ENCODE results near the gene OAT. TPM values are rescaled to one million over a fixed set of nuclear protein-coding genes. Genes with fewer than 3 reads are reported as not detected.

Gene OAT
- 74.1 TPM for total RNA-seq

DNA sequence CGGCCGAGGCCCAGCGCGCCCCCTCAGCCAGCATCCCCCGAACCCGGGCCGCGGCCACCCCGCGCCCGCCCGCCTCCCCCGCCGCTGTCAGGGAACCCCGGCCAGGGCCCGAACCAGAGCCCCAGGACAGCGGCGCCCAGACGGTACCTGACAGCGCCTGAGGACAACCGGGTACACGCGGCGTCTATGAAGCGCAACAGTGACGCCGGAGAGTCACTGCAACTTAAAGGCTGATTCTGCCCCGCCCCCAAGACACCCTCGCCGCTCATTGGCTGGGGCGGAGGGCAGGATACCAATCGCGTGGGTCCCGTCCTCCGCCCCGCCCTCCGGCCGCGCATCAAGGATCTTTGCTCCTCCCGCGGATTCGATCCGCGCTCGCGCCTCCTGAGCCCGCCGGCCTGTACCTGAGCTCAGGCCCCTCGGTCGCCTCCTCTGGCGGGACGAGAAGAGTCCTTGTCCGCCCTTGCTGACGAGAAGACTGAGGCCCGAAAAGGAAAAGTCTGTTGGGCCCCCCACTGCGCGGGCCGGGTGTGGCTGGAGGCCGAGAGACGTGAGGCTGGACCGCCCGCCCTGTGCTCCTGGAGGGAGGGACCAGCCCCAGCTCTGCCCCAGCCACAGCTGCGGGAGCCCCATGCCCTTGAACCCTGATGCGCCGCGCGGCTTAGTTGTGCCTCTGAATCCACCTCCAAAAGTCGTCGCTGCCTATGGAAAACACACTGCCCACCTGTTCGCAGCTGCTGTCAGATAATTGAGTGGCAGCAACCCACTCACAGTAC is at the start of gene OAT:
TSS of gene OAT (minus strand) at position 198 of the 776 bp plus-strand sequence. CDS start 6,752 bp downstream, outside the sequence.
- peaks cover 20% of the 10 kb centered on the region for H3K4me1 ChIP-seq (ENCODE audit: insufficient read depth, low read length)
- peaks cover 9% of the 10 kb centered on the region for H3K27me3 ChIP-seq (ENCODE audit: insufficient read depth, low read length)
- H3K4me3 ChIP-seq (ENCODE audit: low read length): peak within 1 kb of the TSS; percentile 56
- no peaks in the 10 kb centered on the region for H3K9me3 ChIP-seq (ENCODE audit: low read depth, low read length)

DNA sequence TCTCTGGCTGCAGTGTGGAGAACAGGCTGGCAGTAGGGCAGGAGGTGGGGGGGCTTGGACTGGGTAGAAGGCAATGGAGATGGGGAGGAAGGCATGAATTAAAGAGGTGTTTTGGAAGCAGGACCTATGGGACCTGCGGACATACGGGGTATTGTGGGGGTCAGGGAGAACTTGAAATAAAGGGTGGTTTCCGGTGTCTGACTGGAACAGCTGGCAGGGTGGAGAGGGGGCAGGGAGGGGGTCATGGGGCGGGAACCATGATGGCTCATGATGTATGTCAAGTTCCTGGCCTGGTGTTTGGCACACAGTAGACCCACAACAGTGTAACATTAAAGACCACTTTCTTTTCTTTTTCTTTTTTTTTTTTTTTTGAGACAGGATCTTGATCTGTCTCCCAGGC is 48.4 kb upstream of the OAT start:
- Histone ChIP-seq H3K9me3 (ENCODE audit: low read depth, low read length) (no peaks in the 10 kb centered on the region), H3K27me3 (ENCODE audit: insufficient read depth, low read length) (no peaks in the 10 kb centered on the region), H3K4me1 (ENCODE audit: insufficient read depth, low read length) (peaks cover 21% of the 10 kb centered on the region), H3K4me3 (ENCODE audit: low read length) (no peak overlapping the region)

DNA sequence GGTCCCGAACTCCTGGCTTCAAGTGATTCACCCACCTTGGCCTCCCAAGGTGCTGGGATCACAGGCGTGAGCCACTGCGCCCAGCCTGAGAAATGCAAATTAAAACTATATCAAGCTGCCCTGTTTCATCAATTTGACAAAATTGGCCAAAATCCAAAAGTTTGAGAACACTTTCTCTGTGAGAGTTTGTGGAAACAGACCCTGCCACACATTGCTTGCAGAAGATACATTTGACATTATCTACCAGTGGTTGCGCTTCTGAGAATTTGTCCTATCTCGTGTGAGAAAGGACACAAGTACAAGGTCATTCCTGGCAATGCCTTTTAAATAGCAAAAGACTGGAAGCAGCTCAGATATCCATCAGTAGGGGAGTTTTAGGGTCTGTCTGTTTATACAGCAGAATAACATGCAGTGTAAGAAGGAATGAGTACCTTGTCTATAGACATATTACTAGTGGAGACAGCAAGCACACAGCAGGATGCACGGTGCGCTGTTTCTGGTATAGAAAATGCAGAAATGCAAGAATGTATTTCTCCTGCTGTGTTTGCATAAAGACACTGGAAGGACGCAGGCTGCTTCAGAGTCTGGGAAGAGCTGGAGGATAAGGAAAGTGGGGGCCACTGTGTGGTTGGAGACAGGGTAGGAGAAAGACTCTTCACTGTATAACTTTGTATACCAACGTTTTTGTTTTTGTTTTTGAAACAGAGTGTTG is 47.2 kb upstream of the OAT start:
- no peaks in the 10 kb centered on the region for H3K27me3 ChIP-seq (ENCODE audit: insufficient read depth, low read length)
- no peak overlapping the region for H3K4me3 ChIP-seq (ENCODE audit: low read length)
- no peaks in the 10 kb centered on the region for H3K9me3 ChIP-seq (ENCODE audit: low read depth, low read length)
- peaks cover 26% of the 10 kb centered on the region for H3K4me1 ChIP-seq (ENCODE audit: insufficient read depth, low read length)

- peaks cover 26% of the 10 kb centered on the region for H3K4me1 ChIP-seq (ENCODE audit: insufficient read depth, low read length)
- H3K9me3 ChIP-seq (ENCODE audit: low read depth, low read length): no peaks in the 10 kb centered on the region
- H3K27me3 ChIP-seq (ENCODE audit: insufficient read depth, low read length): no peaks in the 10 kb centered on the region
- H3K4me3 ChIP-seq (ENCODE audit: low read length): no peak overlapping the region
These were observed 46.5 kb upstream of the OAT start for GRCh38 chr10:124465003-124465776.

DNA sequence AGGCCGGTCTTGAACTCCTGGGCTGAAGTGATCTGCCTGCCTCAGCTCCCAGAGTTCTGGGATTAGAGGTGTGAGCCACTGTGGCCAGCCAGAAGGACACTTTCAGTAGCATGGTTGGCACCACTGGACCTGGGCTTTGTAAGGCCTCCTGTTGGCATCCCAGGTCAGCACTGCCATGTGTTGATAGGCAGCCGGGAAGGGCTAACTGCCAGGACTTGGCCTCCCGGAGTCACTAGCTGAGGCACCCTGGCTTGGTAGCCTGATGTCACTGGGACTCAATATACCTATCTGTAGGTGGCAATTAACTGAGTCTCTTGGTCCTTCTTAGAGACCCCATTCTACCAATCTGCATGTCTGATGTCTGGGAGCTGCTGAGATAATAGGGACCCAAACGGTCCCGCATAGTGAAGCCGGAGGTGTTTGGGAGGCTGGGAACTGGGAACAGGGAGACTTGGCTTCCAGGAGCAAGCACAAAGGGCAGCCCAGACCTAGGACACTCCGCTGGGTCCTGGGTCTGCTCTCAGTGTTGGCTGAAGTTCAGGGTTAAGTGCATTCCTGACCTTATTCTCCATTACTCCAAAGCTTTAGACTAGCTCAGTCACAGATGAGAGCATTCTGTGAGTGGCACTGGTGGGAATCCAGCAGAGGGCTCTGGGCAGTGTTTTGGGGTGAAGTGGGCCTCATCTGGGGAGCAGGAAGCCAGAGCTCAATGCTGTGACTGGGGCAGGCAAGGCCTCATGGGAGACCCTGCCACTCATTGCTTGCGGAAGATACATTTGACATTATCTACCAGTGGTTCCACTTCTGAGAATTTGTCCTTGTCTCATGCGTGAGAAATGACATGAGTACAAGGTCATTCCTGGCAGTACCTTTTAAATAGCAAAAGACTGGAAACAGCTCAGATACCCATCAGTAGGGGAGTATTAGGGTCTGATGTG is 45.6 kb upstream of the OAT start:
- H3K4me1 ChIP-seq (ENCODE audit: insufficient read depth, low read length): peaks cover 26% of the 10 kb centered on the region
- H3K9me3 ChIP-seq (ENCODE audit: low read depth, low read length): no peaks in the 10 kb centered on the region
- H3K27me3 ChIP-seq (ENCODE audit: insufficient read depth, low read length): no peaks in the 10 kb centered on the region
- H3K4me3 ChIP-seq (ENCODE audit: low read length): no peak overlapping the region

GRCh38 chr10:124462348-124462695 is 43.6 kb upstream of the OAT start:
- Histone ChIP-seq H3K4me3 (ENCODE audit: low read length) (peak overlapping the region; percentile 63), H3K4me1 (ENCODE audit: insufficient read depth, low read length) (peaks cover 26% of the 10 kb centered on the region), H3K27me3 (ENCODE audit: insufficient read depth, low read length) (no peaks in the 10 kb centered on the region), H3K9me3 (ENCODE audit: low read depth, low read length) (no peaks in the 10 kb centered on the region)

- H3K4me1 ChIP-seq (ENCODE audit: insufficient read depth, low read length): peaks cover 26% of the 10 kb centered on the region
- no peaks in the 10 kb centered on the region for H3K9me3 ChIP-seq (ENCODE audit: low read depth, low read length)
- peaks cover under 1% of the 10 kb centered on the region for H3K27me3 ChIP-seq (ENCODE audit: insufficient read depth, low read length)
- H3K4me3 ChIP-seq (ENCODE audit: low read length): peak within 1 kb of the TSS; percentile 63
These were observed 43.1 kb upstream of the OAT start, which contains the start of gene LHPP for GRCh38 chr10:124461642-124462347. LHPP (plus strand) TSS chr10:124461823; CDS start chr10:124461863, 40 bp downstream.

GRCh38 chr10:124460144-124460543 is 41.4 kb upstream of the OAT start:
- Histone ChIP-seq H3K4me3 (ENCODE audit: low read length) (no peak overlapping the region), H3K9me3 (ENCODE audit: low read depth, low read length) (no peaks in the 10 kb centered on the region), H3K4me1 (ENCODE audit: insufficient read depth, low read length) (peaks cover 19% of the 10 kb centered on the region), H3K27me3 (ENCODE audit: insufficient read depth, low read length) (peaks cover 10% of the 10 kb centered on the region)

DNA sequence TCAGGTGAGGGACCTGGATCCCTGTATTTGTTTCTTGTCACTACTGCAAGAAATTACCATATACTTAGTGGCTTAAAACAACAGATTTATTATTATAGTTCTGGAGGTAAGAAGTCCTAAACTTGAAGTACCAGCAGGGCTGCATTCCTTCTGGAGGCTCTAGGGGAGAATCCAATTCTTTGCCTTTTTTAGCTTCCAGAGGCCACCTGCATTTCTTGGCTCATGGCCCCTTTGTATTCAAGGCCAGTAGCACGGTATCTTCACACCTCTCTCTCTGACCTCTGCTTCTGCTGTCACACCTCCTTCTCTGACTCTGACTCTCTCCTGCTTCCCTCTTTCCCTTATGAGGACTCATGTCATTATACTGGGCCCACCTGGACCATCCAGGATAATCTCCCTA is 40.7 kb upstream of the OAT start:
- peaks cover 15% of the 10 kb centered on the region for H3K27me3 ChIP-seq (ENCODE audit: insufficient read depth, low read length)
- H3K4me1 ChIP-seq (ENCODE audit: insufficient read depth, low read length): peaks cover 12% of the 10 kb centered on the region
- H3K4me3 ChIP-seq (ENCODE audit: low read length): no peak overlapping the region
- H3K9me3 ChIP-seq (ENCODE audit: low read depth, low read length): no peaks in the 10 kb centered on the region

GRCh38 chr10:124458889-124459288 is 40.2 kb upstream of the OAT start:
- no peaks in the 10 kb centered on the region for H3K9me3 ChIP-seq (ENCODE audit: low read depth, low read length)
- H3K4me3 ChIP-seq (ENCODE audit: low read length): no peak overlapping the region
- H3K4me1 ChIP-seq (ENCODE audit: insufficient read depth, low read length): peaks cover 10% of the 10 kb centered on the region
- peaks cover 21% of the 10 kb centered on the region for H3K27me3 ChIP-seq (ENCODE audit: insufficient read depth, low read length)

DNA sequence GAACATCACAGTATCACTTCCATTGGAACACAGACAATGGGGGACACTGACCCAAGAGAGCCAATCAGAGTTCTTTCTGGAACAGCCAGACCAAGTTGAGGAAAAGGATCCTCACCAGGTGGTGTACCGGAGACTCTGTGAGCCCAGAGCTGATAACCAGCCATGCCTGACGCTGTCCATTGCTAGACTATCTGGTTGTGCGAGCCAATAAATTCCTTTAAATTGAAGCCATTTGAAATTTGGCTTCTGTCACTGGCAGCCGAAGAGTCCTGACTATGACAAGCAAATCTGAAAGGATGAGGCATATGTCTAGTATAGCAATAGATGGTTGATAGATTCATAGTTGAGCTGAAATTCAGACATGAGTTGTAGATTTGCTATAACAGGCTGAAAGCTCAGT is 39.8 kb upstream of the OAT start:
- Histone ChIP-seq H3K27me3 (ENCODE audit: insufficient read depth, low read length) (peaks cover 25% of the 10 kb centered on the region), H3K4me1 (ENCODE audit: insufficient read depth, low read length) (peaks cover 10% of the 10 kb centered on the region), H3K9me3 (ENCODE audit: low read depth, low read length) (no peaks in the 10 kb centered on the region), H3K4me3 (ENCODE audit: low read length) (no peak overlapping the region)

DNA sequence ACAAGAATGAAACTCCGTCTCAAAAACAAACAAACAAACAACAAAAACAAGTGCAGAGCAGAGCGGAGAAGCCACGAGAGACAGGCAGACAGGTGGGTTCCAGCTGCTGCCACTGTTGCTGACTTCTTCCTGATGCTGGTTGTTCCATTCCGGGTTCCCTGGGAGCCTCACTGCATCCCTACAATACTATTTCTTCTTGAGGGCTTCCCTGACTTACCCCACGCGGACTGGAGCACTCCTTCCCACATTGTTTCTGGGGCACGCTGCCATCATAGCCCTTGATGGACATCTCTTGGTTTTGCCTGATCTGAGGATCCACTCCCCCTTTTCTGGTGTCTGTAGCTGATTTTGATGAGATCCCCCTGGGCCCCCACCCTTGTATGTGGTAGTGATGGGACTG is 36.7 kb upstream of the OAT start:
- H3K9me3 ChIP-seq (ENCODE audit: low read depth, low read length): no peaks in the 10 kb centered on the region
- no peaks in the 10 kb centered on the region for H3K4me1 ChIP-seq (ENCODE audit: insufficient read depth, low read length)
- no peak overlapping the region for H3K4me3 ChIP-seq (ENCODE audit: low read length)
- peaks cover 49% of the 10 kb centered on the region for H3K27me3 ChIP-seq (ENCODE audit: insufficient read depth, low read length)

DNA sequence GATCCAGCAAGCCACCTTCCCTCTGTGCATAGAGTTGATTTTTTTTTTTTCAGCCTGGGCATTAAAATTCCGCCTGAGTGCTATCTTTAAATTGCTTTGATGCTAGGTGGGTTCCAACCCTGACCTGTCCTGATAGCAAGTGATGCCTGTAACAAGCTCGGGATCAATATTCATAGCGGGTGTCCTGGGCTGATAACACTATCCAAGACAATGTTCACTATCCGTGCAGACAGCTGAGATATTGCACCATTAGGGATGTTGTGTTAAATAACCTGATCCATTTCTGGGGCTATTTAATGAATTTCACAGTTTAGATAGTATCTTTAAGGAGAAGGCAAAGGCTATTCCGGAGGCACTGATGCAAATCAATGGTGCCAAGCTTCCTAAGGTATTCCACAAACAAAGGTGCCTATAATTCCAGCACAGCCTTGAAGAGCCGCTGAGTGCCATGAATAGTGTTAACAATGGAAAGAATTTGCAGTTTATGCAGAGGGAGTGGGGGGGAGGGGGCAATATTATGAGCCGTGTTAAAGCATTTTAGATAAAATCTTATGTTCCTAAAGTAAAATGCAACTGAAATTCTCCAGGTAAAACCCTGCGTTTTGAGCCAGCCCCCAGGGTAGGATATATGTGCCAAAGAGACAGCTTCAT is 35.4 kb upstream of the OAT start:
- peaks cover 60% of the 10 kb centered on the region for H3K27me3 ChIP-seq (ENCODE audit: insufficient read depth, low read length)
- H3K4me3 ChIP-seq (ENCODE audit: low read length): no peak overlapping the region
- H3K9me3 ChIP-seq (ENCODE audit: low read depth, low read length): no peaks in the 10 kb centered on the region
- peaks cover 6% of the 10 kb centered on the region for H3K4me1 ChIP-seq (ENCODE audit: insufficient read depth, low read length)
